HepG2 (cell line): ENCODE results near the gene RRBP1. TPM values are rescaled to one million over a fixed set of nuclear protein-coding genes. Genes with fewer than 3 reads are reported as not detected.

Experiments used
- ATAC-seq: fragments of 200-7000 bp; cut with Tn5 transposase; 3 replicates; pipeline ENCODE4 v1.9.1; 2020; ENCODE audit warnings: mild to moderate bottlenecking, moderate library complexity
- BruUV-seq: library from RNA; stranded (reverse); fragments of 400-500 nt; replicated peaks from 2 replicates; lab custom pipeline; 2021; lab: Mats Ljungman, UMichigan
- CTCF ChIA-PET: fragments of 300-600 bp; formaldehyde crosslinking; extraction: SDS; loops from one replicate; lab custom pipeline; 2021; ENCODE audit warnings: low total read pairs, inconsistent platforms, low intra/inter-chr PET ratio; lab: Yijun Ruan, JAX
- POLR2A ChIA-PET: fragments of 350-600 bp; sonication (Branson Sonifier 250); formaldehyde crosslinking; loops from one replicate; lab custom pipeline; 2020; ENCODE audit warnings: antibody characterized with exemption, inconsistent platforms; lab: Yijun Ruan, JAX
- DNase-seq: peaks from one replicate; pipeline ENCODE4 v3.0.0-alpha.2; 2015; ENCODE audit warnings: low spot score
- FAIRE-seq: peaks from 3 replicates; lab custom pipeline; 2011; peaks lifted over from hg19 to GRCh38; lab: Jason Lieb, UNC
- H2AFZ ChIP-seq: one replicate; pipeline ENCODE4 v1.6.1; 2011; ENCODE audit warnings: low read length, inconsistent platforms
- H3K27ac ChIP-seq: fragments of 300-600 bp; 3 replicates; pipeline ENCODE4 v1.8.0; 2011; ENCODE audit warnings: mixed run types, mild to moderate bottlenecking, mixed read lengths, low read length, inconsistent platforms; ENCODE audit not compliant: insufficient read depth; ENCODE audit errors: extremely low read length
- H3K27me3 ChIP-seq, 2 experiments: fragments of 200-600 bp in 1 of 2; 2 replicates in 1 of 2; 3 replicates in 1 of 2; pipeline versions ENCODE4 v1.6.0 to v1.8.0; 2011; ENCODE audit warnings: low read length in 2 of 2, mild to moderate bottlenecking in 2 of 2, moderate library complexity in 2 of 2, inconsistent platforms in 1 of 2; ENCODE audit not compliant: insufficient read depth in 2 of 2, control insufficient read depth in 1 of 2
- H3K36me3 ChIP-seq, 2 experiments: fragments of 200-600 bp in 1 of 2; replicated peaks in 1 of 2; 2 replicates in 1 of 2; 3 replicates in 1 of 2; pipeline versions ENCODE4 v1.5.1 to v1.8.0; 2011; ENCODE audit warnings: low read length in 2 of 2, inconsistent platforms in 1 of 2; ENCODE audit not compliant: insufficient read depth in 2 of 2, control insufficient read depth in 1 of 2
- H3K4me1 ChIP-seq: 2 replicates; pipeline ENCODE4 v1.5.1; 2012; ENCODE audit warnings: low read length, inconsistent platforms; ENCODE audit not compliant: insufficient read depth
- H3K4me2 ChIP-seq: 2 replicates; pipeline ENCODE4 v1.6.0; 2011; ENCODE audit warnings: low read depth, low read length, inconsistent platforms
- H3K4me3 ChIP-seq, 3 experiments: fragments of 200-600 bp in 1 of 3; sonication (generic), shearing (Covaris generic) in 1 of 3; replicated peaks in 1 of 3; 2 replicates each; pipeline ENCODE4 v1.5.1; 2011 to 2016; ENCODE audit warnings: low read length in 3 of 3, inconsistent platforms in 2 of 3, low read depth in 2 of 3, mild to moderate bottlenecking in 2 of 3, control low read depth in 1 of 3, mixed read lengths in 1 of 3; ENCODE audit not compliant: insufficient read depth in 1 of 3
- H3K79me2 ChIP-seq: one replicate; pipeline ENCODE4 v1.6.1; 2011; ENCODE audit warnings: low read length, inconsistent platforms; ENCODE audit not compliant: insufficient read depth
- H3K9ac ChIP-seq: 2 replicates; pipeline ENCODE4 v1.6.0; 2011; ENCODE audit warnings: mild to moderate bottlenecking, low read depth, low read length, inconsistent platforms; ENCODE audit not compliant: insufficient read depth
- H3K9me3 ChIP-seq: 2 replicates; pipeline ENCODE4 v1.5.1; 2012; ENCODE audit warnings: mild to moderate bottlenecking, low read length
- H4K20me1 ChIP-seq: 2 replicates; pipeline ENCODE4 v1.6.0; 2011; ENCODE audit warnings: inconsistent platforms, mild to moderate bottlenecking, low read length, moderate library complexity; ENCODE audit not compliant: insufficient read depth
- BHLHE40 ChIP-seq: IDR thresholded peaks from 2 replicates; pipeline ENCODE4 v1.6.1; 2011; ENCODE audit warnings: low read length, improper control_type of control experiment
- BRF2 ChIP-seq: sonication (generic); formaldehyde crosslinking; IDR thresholded peaks from 2 replicates; pipeline ENCODE4 v1.8.1; 2022; ENCODE audit warnings: mild to moderate bottlenecking, missing genetic modification reagents
- RFX5 ChIP-seq: IDR thresholded peaks from 2 replicates; pipeline ENCODE4 v1.6.1; 2011; ENCODE audit warnings: low read depth, low read length, improper control_type of control experiment
- STAG1 ChIP-seq: sonication (generic); formaldehyde crosslinking; IDR thresholded peaks from 2 replicates; pipeline ENCODE4 v1.4.0; 2020; ENCODE audit warnings: missing genetic modification reagents
- U2AF1 ChIP-seq: fragments of 200-400 bp; formaldehyde crosslinking; optimal IDR thresholded peaks from 2 replicates; pipeline ENCODE3; 2017; ENCODE audit warnings: mild to moderate bottlenecking, low read depth, low read length
- XRCC5 ChIP-seq: fragments of 200-400 bp; formaldehyde crosslinking; optimal IDR thresholded peaks from 2 replicates; pipeline ENCODE3; 2017; ENCODE audit warnings: mild to moderate bottlenecking, low read length
- ZNF326 ChIP-seq: sonication (generic); formaldehyde crosslinking; IDR thresholded peaks from 2 replicates; pipeline ENCODE4 v1.4.0; 2020; ENCODE audit warnings: missing genetic modification reagents, borderline replicate concordance
- ZNF547 ChIP-seq: sonication (generic); formaldehyde crosslinking; IDR thresholded peaks from 2 replicates; pipeline ENCODE4 v1.5.1; 2020; ENCODE audit warnings: mild to moderate bottlenecking, missing genetic modification reagents
- ZNF557 ChIP-seq: sonication (generic); formaldehyde crosslinking; IDR thresholded peaks from 2 replicates; pipeline ENCODE4 v1.4.0; 2020; ENCODE audit warnings: missing genetic modification reagents
- ZNF788 ChIP-seq: sonication (generic); formaldehyde crosslinking; IDR thresholded peaks from 2 replicates; pipeline ENCODE4 v1.5.0; 2020; ENCODE audit warnings: mild to moderate bottlenecking, missing genetic modification reagents, borderline replicate concordance
- WGBS: methylation state at CpG from one replicate; pipeline ENCODE4 v1.1.6; 2017; ENCODE audit warnings: low lambda C conversion rate; 5-methylcytosine and 5-hydroxymethylcytosine counted together
- in situ Hi-C: cut with HindIII; loops from 2 replicates; pipeline ENCODE4 v1.10.0; 2017; ENCODE audit warnings: low pct_unique_long_range_greater_than_20kb; ENCODE audit not compliant: extremely low pct_ligation_motif_present
- intact Hi-C: fragments of 100-400 bp; cut with micrococcal nuclease; formaldehyde crosslinking; loops from one replicate; pipeline ENCODE4 v1.10.0; 2022; ENCODE audit not compliant: unreplicated experiment
- polyA plus RNA-seq, 8 experiments: library from polyadenylated mRNA; depleted of rRNA in 3 of 8; stranded (reverse) in 7 of 8; unstranded in 1 of 8; fragments of >200 nt; fragmentation: Illumina TruSeq in 4 of 8; extraction: Trizol in 4 of 8; gene quantifications; 2 replicates each; pipeline versions ENCODE4 v1.2.1 to v1.2.3, GENCODE V29; 2011 to 2016; ENCODE audit warnings: low read depth in 4 of 8, missing spikeins in 1 of 8, mixed read lengths in 1 of 8; ENCODE audit not compliant: insufficient read depth in 1 of 8
- total RNA-seq, 5 experiments: library from RNA; depleted of rRNA; stranded (reverse); fragments of >200 nt; fragmentation: Illumina TruSeq; extraction: Trizol; gene quantifications; 2 replicates each; pipeline ENCODE4 v1.2.3, GENCODE V29; 2016; ENCODE audit warnings: low read depth in 1 of 5
- TF ChIP-seq, protein P1 (sequence below): sonication (generic); formaldehyde crosslinking; IDR thresholded peaks from 2 replicates; pipeline ENCODE4 v1.8.0; 2022; ENCODE audit warnings: missing genetic modification reagents, mild to moderate bottlenecking, borderline replicate concordance
- TF ChIP-seq, protein P2 (sequence below): sonication (generic); formaldehyde crosslinking; IDR thresholded peaks from 2 replicates; pipeline ENCODE4 v1.9.0; 2022; ENCODE audit warnings: low read depth, missing genetic modification reagents

RRBP1 gene
- total and polyA plus RNA-seq, 2 of the 13 experiments (the other 11 are each of a cell fraction or from before 2014, with no cell fraction given) = 150 to 222 TPM

GRCh38 chr20:17652411-17652810, 29.6 kb downstream of the RRBP1 start (continued):
- TF ChIP-seq U2AF1 (peak; percentile 55), BHLHE40 (no peak)
- TF ChIP-seq, protein P1, sequence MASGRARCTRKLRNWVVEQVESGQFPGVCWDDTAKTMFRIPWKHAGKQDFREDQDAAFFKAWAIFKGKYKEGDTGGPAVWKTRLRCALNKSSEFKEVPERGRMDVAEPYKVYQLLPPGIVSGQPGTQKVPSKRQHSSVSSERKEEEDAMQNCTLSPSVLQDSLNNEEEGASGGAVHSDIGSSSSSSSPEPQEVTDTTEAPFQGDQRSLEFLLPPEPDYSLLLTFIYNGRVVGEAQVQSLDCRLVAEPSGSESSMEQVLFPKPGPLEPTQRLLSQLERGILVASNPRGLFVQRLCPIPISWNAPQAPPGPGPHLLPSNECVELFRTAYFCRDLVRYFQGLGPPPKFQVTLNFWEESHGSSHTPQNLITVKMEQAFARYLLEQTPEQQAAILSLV (CRISPR knock-in tag) = no peak

DNA sequence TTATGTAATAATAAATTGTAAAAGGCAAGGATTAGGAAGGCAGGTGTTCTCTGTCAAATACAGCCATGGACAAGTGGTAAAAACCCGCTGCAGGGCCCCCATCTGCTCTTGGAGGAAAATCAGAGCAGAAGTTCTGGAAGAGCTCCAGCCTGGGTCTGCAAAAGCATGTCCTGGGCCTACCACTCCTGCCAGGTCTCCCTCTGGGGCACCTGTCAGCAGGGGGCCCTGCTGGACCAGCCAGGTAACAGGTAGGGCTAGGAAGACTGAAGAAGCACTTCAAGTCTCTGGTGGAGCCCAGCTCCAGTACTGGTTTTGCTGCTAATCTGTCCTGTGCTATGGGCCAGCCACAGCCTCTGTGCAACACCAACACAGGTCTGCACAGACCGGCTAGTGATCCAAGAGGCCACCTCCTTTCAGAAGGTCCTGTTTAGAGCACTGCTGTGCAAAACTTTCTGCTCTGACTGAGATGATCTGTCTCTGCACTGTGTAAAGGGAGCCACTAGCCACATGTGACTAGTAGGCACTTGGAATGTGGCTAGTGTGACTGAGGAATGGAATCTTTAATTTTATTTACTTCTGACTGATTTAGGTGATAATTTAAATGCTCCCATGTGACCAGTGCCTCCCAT, 30.2 kb downstream of the RRBP1 start:
- ATAC-seq (peak; percentile 9), DNase-seq (no peak), FAIRE-seq (no peak)
- H3K4me1 ChIP-seq = peaks cover 26% of the 10 kb centered on the region
- ChIA-PET CTCF (interaction anchor here (0.7 kb wide), 1 partner anchor 287 kb away, joined by 3 read pairs; no protein-coding TSS in a partner anchor), POLR2A (interaction anchor here (0.9 to 1.3 kb wide), 3 partner anchors 14 to 59 kb away, joined by 3 to 5 read pairs (median 3); partner anchors contain the start of gene RRBP1)
- BruUV-seq = no TSS peak
- 94% methylated on average over 2 of the region's 2 CpGs for WGBS
- no peaks in the 10 kb centered on the region for H3K9me3 ChIP-seq
- H3K4me3 ChIP-seq = no peak overlapping the region
- no peak overlapping the region for H3K9ac ChIP-seq
- no peaks in the 10 kb centered on the region for H3K27me3 ChIP-seq
- intact Hi-C loops = no loop called here
- no peak overlapping the region for H3K4me2 ChIP-seq
- in situ Hi-C loops = no loop called here
- no peak overlapping the region for H2AFZ ChIP-seq
- no peak overlapping the region for H3K27ac ChIP-seq
- peaks cover 92% of the 10 kb centered on the region for H3K79me2 ChIP-seq
- peaks cover 86% of the 10 kb centered on the region for H4K20me1 ChIP-seq
- H3K36me3 ChIP-seq = peaks cover 48 to 74% of the 10 kb centered on the region in 2 experiments
- 0 out of 2 replicates have a peak, but pooled peaks have one; percentile 48 for TF ChIP-seq ZNF326 (CRISPR knock-in tag)
- no peak for TF ChIP-seq RFX5
- TF ChIP-seq ZNF557 (CRISPR knock-in tag) = no peak
- TF ChIP-seq ZNF788 (CRISPR knock-in tag) = peak; percentile 76; the same call in 1 of the 2 replicates
- 0 out of 2 replicates have a peak, but pooled peaks have one; percentile 42 for TF ChIP-seq ZNF547 (CRISPR knock-in tag)
- TF ChIP-seq, protein P2, sequence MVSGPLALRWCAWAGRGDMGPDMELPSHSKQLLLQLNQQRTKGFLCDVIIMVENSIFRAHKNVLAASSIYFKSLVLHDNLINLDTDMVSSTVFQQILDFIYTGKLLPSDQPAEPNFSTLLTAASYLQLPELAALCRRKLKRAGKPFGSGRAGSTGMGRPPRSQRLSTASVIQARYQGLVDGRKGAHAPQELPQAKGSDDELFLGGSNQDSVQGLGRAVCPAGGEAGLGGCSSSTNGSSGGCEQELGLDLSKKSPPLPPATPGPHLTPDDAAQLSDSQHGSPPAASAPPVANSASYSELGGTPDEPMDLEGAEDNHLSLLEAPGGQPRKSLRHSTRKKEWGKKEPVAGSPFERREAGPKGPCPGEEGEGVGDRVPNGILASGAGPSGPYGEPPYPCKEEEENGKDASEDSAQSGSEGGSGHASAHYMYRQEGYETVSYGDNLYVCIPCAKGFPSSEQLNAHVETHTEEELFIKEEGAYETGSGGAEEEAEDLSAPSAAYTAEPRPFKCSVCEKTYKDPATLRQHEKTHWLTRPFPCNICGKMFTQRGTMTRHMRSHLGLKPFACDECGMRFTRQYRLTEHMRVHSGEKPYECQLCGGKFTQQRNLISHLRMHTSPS (CRISPR knock-in tag) = no peak
- TF ChIP-seq BRF2 = no peak
- peak; percentile 73 for TF ChIP-seq STAG1 (CRISPR knock-in tag)
- no peak for TF ChIP-seq XRCC5
